GM13977 (cell line): ENCODE data around the gene PRKCE.

Experiments
- DNase-seq: peaks from one replicate; pipeline ENCODE4 v3.0.0; 2012; ENCODE audit warnings: low spot score
- CTCF ChIP-seq: IDR thresholded peaks from 2 replicates; pipeline ENCODE4 v1.5.1; 2012; ENCODE audit warnings: mild to moderate bottlenecking, control low read depth; ENCODE audit not compliant: insufficient read depth; ENCODE audit errors: extremely low read depth, missing control alignments
- in situ Hi-C: fragments of 300-500 bp; cut with MboI; formaldehyde crosslinking; loops from one replicate; pipeline ENCODE4 v1.12.0; 2022; ENCODE audit warnings: low sequenced_read_pairs, low pct_unique_long_range_greater_than_20kb, mixed read lengths, inconsistent platforms; ENCODE audit not compliant: unreplicated experiment

PRKCE gene

GRCh38 chr2:45881970-45882581 lies 230.6 kb downstream of the PRKCE start:
- in situ Hi-C loops = no loop called here
- no peak for TF ChIP-seq CTCF
- no peak for DNase-seq

GRCh38 chr2:45882707-45883602 lies 231.5 kb downstream of the PRKCE start:
- no peak for DNase-seq
- no peak for TF ChIP-seq CTCF
- in situ Hi-C loops = no loop called here

- in situ Hi-C loops = no loop called here
- TF ChIP-seq CTCF = no peak
- no peak for DNase-seq
These were observed 232.1 kb downstream of the PRKCE start for GRCh38 chr2:45883603-45884000.

- in situ Hi-C loops = no loop called here
These were observed 232.7 kb downstream of the PRKCE start for GRCh38 chr2:45884126-45884525.

GRCh38 chr2:45885171-45885621 lies 233.7 kb downstream of the PRKCE start:
- in situ Hi-C loops = no loop called here
- no peak for TF ChIP-seq CTCF
- no peak for DNase-seq

More at GRCh38 chr2:45884126-45884525, 232.7 kb downstream of the PRKCE start:
- no peak for DNase-seq
- TF ChIP-seq CTCF = no peak

GRCh38 chr2:45886171-45886663 lies 234.7 kb downstream of the PRKCE start:
- in situ Hi-C loops = no loop called here
- no peak for DNase-seq
- no peak for TF ChIP-seq CTCF
